HG03025 (cell line): ENCODE results near the gene FAM24B.
"Not testable (repeated sequence)": the region's sequence is repeated elsewhere in the genome, so short reads cannot be mapped to it uniquely, and the experiment has no call there.

Experiments
- ATAC-seq: cut with Tn5 transposase; IDR thresholded peaks from one replicate; pipeline ENCODE4 v1.9.1; 2021; ENCODE audit warnings: mild to moderate bottlenecking, moderate library complexity; ENCODE audit not compliant: unreplicated experiment, low FRiP score

The FAM24B gene

GRCh38 chr10:122861711-122862161 is 17.6 kb downstream of the FAM24B start:
- no peak for ATAC-seq

- ATAC-seq, result no peak
These were observed 19.9 kb downstream of the FAM24B start for GRCh38 chr10:122859527-122859926.

- ATAC-seq, result not testable (repeated sequence)
These were observed 21.3 kb downstream of the FAM24B start for GRCh38 chr10:122858042-122858441.

GRCh38 chr10:122856902-122857301 is 22.5 kb downstream of the FAM24B start:
- ATAC-seq, result no peak

GRCh38 chr10:122855745-122856144 is 23.6 kb downstream of the FAM24B start:
- ATAC-seq, result no peak

GRCh38 chr10:122854648-122855047 is 24.7 kb downstream of the FAM24B start:
- no peak for ATAC-seq

- no peak for ATAC-seq
These were observed 25.6 kb downstream of the FAM24B start for GRCh38 chr10:122853665-122854313.

GRCh38 chr10:122852261-122852660 is 27.1 kb downstream of the FAM24B start:
- ATAC-seq, result no peak

GRCh38 chr10:122850705-122851640 is 28.4 kb downstream of the FAM24B start:
- ATAC-seq, result no peak

- ATAC-seq, result no peak
These were observed 29.3 kb downstream of the FAM24B start for GRCh38 chr10:122849900-122850605.

GRCh38 chr10:122849090-122849489 is 30.3 kb downstream of the FAM24B start:
- ATAC-seq, result no peak

- no peak for ATAC-seq
These were observed 31.4 kb downstream of the FAM24B start for GRCh38 chr10:122847782-122848604.

- no peak for ATAC-seq
These were observed 33.5 kb downstream of the FAM24B start, which contains the start of gene CUZD1 for GRCh38 chr10:122845783-122846332. Gene CUZD1 (minus strand): TSS chr10:122845857. CDS start chr10:122845843, 14 bp downstream.

GRCh38 chr10:122844146-122844545 is 35.2 kb downstream of the FAM24B start:
- no peak for ATAC-seq

GRCh38 chr10:122841569-122841968 is 37.8 kb downstream of the FAM24B start:
- ATAC-seq, result no peak

- no peak for ATAC-seq
These were observed 39.9 kb downstream of the FAM24B start for GRCh38 chr10:122839505-122839904.

- no peak for ATAC-seq
These were observed 40.5 kb downstream of the FAM24B start for GRCh38 chr10:122838880-122839279.

- no peak for ATAC-seq
These were observed 43.5 kb downstream of the FAM24B start for GRCh38 chr10:122835908-122836307.

GRCh38 chr10:122830965-122831353 is 48.4 kb downstream of the FAM24B start:
- no peak for ATAC-seq
